ENCODE data around the gene CGB5. TPM values are rescaled to one million over a fixed set of nuclear protein-coding genes. Genes with fewer than 3 reads are reported as not detected.
"Not testable (repeated sequence)": the region's sequence is repeated elsewhere in the genome, so short reads cannot be mapped to it uniquely, and the experiment has no call there.

CGB5 gene
- not detected for total RNA-seq
- polyA plus RNA-seq = not detected

DNA sequence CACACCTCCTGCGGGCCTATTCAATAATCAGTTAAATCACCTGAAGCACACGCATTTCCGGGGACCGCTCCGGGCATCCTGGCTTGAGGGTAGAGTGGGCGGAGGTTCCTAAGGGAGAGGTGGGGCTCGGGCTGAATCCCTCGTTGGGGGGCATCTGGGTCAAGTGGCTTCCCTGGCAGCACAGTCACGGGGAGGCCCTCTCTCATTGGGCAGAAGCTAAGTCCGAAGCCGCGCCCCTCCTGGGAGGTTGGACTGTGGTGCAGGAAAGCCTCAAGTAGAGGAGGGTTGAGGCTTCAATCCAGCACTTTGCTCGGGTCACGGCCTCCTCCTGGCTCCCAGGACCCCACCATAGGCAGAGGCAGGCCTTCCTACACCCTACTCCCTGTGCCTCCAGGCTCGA lies at the start of gene CGB5:
Gene CGB5, plus strand, starts transcription at position 301 of the 400 bp plus-strand sequence. CDS start 362 bp downstream, outside the sequence.
- H3K27ac Mint-ChIP-seq; H3K27ac ChIP-seq (ENCODE audit: insufficient read depth, low read length, poor library complexity, severe bottlenecking); H3K4me3 Mint-ChIP-seq; DNase-seq; H3K36me3 ChIP-seq (ENCODE audit: control insufficient read depth, insufficient read depth, low read length); ATAC-seq (ENCODE audit: low read depth in 2 of 2); H3K4me1 ChIP-seq (ENCODE audit: control insufficient read depth, insufficient read depth, low read length, poor library complexity, severe bottlenecking); H3K27me3 ChIP-seq (ENCODE audit: control insufficient read depth, insufficient read depth, low read length); H3K9me3 ChIP-seq (ENCODE audit: control insufficient read depth in 2 of 2, low read length in 2 of 2); H3K27me3 Mint-ChIP-seq; H3K4me3 ChIP-seq (ENCODE audit: low read depth, low read length); H3K9me3 Mint-ChIP-seq; H3K36me3 Mint-ChIP-seq; H3K4me1 Mint-ChIP-seq: not testable (repeated sequence)

DNA sequence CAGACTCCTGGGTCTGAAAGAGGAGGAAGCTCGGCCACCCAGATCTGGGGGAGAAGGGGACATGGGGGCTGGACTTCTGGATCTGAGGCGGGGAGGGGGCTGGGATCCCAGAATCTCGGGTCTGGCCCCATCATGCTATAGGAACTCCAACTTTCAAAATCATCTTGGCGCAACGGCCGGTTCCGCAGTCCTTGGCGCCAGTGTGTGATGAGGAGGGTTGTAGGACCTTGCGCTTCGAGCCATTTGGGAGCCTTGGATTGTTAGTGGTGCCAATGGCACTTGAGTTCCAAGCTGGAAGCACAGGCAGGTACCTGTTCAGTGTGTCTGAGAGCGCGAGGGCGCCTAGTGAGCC lies 49.6 kb upstream of the CGB5 start:
- ATAC-seq (ENCODE audit: low read depth in 2 of 2) = no peak
- Histone ChIP-seq H3K4me3 (ENCODE audit: low read depth, low read length) (peak overlapping the region; percentile 85), H3K9me3 (ENCODE audit: control insufficient read depth in 2 of 2, low read length in 2 of 2) (no peaks in the 10 kb centered on the region), H3K4me1 (ENCODE audit: control insufficient read depth, insufficient read depth, low read length, poor library complexity, severe bottlenecking) (peaks cover 30% of the 10 kb centered on the region), H3K27me3 (ENCODE audit: control insufficient read depth, insufficient read depth, low read length) (no peaks in the 10 kb centered on the region), H3K36me3 (ENCODE audit: control insufficient read depth, insufficient read depth, low read length) (no peaks in the 10 kb centered on the region), H3K27ac (ENCODE audit: insufficient read depth, low read length, poor library complexity, severe bottlenecking) (peak overlapping the region; percentile 90)
- peaks cover 7% of the 10 kb centered on the region for H3K36me3 Mint-ChIP-seq
- peak overlapping the region; percentile 89 to 97 (median 94) for H3K4me3 Mint-ChIP-seq
- peak overlapping the region; percentile 97 to 99 (median 98) for H3K27ac Mint-ChIP-seq
- DNase-seq = no peak
- H3K27me3 Mint-ChIP-seq = no peaks in the 10 kb centered on the region
- H3K9me3 Mint-ChIP-seq = no peaks in the 10 kb centered on the region
- peaks cover 9 to 51% (median 34%) of the 10 kb centered on the region in 4 donors for H3K4me1 Mint-ChIP-seq

DNA sequence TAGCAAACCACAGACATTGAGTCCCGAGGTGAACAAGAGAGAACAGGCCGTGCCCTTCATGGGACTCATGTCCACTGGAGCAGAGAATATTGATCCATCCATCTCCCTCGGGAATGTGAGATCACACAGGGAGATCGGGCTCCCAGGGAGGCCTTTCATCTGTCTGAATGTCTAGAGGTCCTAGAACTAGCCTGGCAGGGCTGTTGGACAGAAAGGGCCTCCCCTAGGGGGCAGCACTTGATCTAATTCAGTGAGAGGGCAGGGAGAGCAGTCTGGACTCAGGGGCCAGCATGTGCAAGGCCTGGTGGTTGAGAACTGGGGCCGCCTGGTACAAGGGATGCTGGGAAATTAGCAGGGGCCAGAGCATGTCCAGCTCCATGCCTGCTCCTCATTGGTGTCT lies 45.7 kb upstream of the CGB5 start:
- no peaks in the 10 kb centered on the region for H3K9me3 ChIP-seq (ENCODE audit: control insufficient read depth in 2 of 2, low read length in 2 of 2)
- Mint-ChIP-seq H3K4me1 (peaks cover 5 to 37% (median 28%) of the 10 kb centered on the region in 4 donors), H3K9me3 (no peaks in the 10 kb centered on the region), H3K27ac (peak overlapping the region in 1 of 3 donors; percentile 65), H3K4me3 (peak overlapping the region in 2 of 4 donors; percentile 37 to 75), H3K27me3 (no peaks in the 10 kb centered on the region), H3K36me3 (peaks cover 7% of the 10 kb centered on the region)
- DNase-seq (peak in 2 of 3 donors; percentile 39 to 67), ATAC-seq (ENCODE audit: low read depth in 2 of 2) (no peak)
- H3K27ac ChIP-seq (ENCODE audit: insufficient read depth, low read length, poor library complexity, severe bottlenecking) = no peak overlapping the region
- H3K36me3 ChIP-seq (ENCODE audit: control insufficient read depth, insufficient read depth, low read length) = no peaks in the 10 kb centered on the region
- H3K27me3 ChIP-seq (ENCODE audit: control insufficient read depth, insufficient read depth, low read length) = no peaks in the 10 kb centered on the region
- no peak overlapping the region for H3K4me3 ChIP-seq (ENCODE audit: low read depth, low read length)
- H3K4me1 ChIP-seq (ENCODE audit: control insufficient read depth, insufficient read depth, low read length, poor library complexity, severe bottlenecking) = peaks cover 13% of the 10 kb centered on the region

DNA sequence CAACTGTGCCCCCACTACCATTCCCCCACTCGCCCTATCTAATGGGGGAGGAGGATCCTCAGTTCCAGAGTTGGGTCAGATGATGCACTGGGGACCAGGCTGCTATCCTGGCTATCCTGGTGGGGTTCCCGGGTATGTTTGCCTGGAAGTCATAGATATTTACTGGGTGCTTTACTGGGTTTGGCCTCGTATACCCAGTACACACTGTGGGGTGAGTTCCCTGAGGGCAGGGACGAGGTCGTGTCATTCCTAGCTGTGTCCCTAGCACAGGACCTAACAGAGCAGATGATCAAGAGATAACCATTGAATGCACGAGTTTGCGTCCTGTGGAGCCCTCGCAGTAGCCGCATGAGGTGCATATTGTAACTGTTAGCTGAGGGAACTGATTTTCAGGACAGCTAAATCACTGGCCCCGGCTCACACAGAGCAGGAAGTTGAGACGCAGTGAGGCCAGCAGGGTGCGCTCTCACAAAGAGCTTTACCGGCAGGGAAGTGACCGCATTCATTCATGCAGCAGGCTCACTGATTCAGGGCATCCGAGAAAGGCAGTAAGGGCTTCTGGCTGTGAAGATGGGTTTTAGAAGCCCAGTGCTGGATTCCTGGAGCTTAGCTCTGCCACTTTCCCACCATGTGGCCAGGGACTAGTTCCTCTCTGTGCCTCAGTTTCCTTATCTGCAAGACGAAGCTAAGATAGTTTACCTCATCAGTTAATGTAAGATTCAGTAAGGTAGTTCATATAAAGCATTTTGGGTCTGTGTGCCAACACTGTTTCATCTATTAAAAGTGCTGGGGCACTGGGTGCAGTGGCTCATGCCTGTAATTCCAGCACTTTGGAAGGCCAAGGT lies 43.9 kb upstream of the CGB5 start:
- peak overlapping the region in 1 of 3 donors; percentile 49 for H3K27ac Mint-ChIP-seq
- peaks cover 10% of the 10 kb centered on the region for H3K36me3 Mint-ChIP-seq
- no peaks in the 10 kb centered on the region for H3K27me3 Mint-ChIP-seq
- H3K27ac ChIP-seq (ENCODE audit: insufficient read depth, low read length, poor library complexity, severe bottlenecking) = no peak overlapping the region
- H3K4me1 Mint-ChIP-seq = peaks cover 5 to 24% (median 17%) of the 10 kb centered on the region in 4 donors
- H3K36me3 ChIP-seq (ENCODE audit: control insufficient read depth, insufficient read depth, low read length) = peaks cover 7% of the 10 kb centered on the region
- H3K9me3 ChIP-seq (ENCODE audit: control insufficient read depth in 2 of 2, low read length in 2 of 2) = no peaks in the 10 kb centered on the region
- peak overlapping the region in 2 of 4 donors; percentile 0 to 45 for H3K4me3 Mint-ChIP-seq
- no peaks in the 10 kb centered on the region for H3K9me3 Mint-ChIP-seq
- H3K27me3 ChIP-seq (ENCODE audit: control insufficient read depth, insufficient read depth, low read length) = no peaks in the 10 kb centered on the region
- ATAC-seq (ENCODE audit: low read depth in 2 of 2) (peak; percentile 79 to 82), DNase-seq (peak; percentile 35 to 78 (median 67))
- peaks cover 3% of the 10 kb centered on the region for H3K4me1 ChIP-seq (ENCODE audit: control insufficient read depth, insufficient read depth, low read length, poor library complexity, severe bottlenecking)
- H3K4me3 ChIP-seq (ENCODE audit: low read depth, low read length) = no peak overlapping the region

DNA sequence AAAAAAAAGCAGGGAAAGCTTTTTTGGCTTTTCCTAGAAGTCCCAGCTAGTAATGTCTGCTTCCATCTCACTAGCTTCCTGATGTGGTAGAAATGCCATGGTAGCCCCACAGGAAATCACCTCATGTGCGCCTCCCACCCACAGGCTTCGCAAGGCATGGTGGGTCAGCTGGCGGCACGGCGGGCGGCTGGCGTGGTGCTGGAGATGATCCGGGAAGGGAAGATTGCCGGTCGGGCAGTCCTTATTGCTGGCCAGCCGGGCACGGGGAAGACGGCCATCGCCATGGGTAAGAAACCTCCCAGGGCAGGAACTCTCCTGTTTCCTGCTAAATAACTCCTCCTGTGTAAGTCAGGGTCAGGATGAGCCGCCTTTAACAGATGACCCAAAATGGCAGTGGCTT lies 39.5 kb upstream of the CGB5 start:
- ATAC-seq (ENCODE audit: low read depth in 2 of 2) = no peak
- Histone ChIP-seq H3K36me3 (ENCODE audit: control insufficient read depth, insufficient read depth, low read length) (peaks cover 24% of the 10 kb centered on the region), H3K9me3 (ENCODE audit: control insufficient read depth in 2 of 2, low read length in 2 of 2) (no peaks in the 10 kb centered on the region), H3K4me3 (ENCODE audit: low read depth, low read length) (no peak overlapping the region), H3K4me1 (ENCODE audit: control insufficient read depth, insufficient read depth, low read length, poor library complexity, severe bottlenecking) (no peaks in the 10 kb centered on the region), H3K27me3 (ENCODE audit: control insufficient read depth, insufficient read depth, low read length) (no peaks in the 10 kb centered on the region), H3K27ac (ENCODE audit: insufficient read depth, low read length, poor library complexity, severe bottlenecking) (no peak overlapping the region)
- Mint-ChIP-seq H3K4me1 (peaks cover 0 to 8% (median 5%) of the 10 kb centered on the region in 4 donors), H3K4me3 (no peak overlapping the region), H3K27ac (no peak overlapping the region), H3K36me3 (peaks cover 16% of the 10 kb centered on the region), H3K9me3 (no peaks in the 10 kb centered on the region), H3K27me3 (no peaks in the 10 kb centered on the region)
- DNase-seq = no peak

DNA sequence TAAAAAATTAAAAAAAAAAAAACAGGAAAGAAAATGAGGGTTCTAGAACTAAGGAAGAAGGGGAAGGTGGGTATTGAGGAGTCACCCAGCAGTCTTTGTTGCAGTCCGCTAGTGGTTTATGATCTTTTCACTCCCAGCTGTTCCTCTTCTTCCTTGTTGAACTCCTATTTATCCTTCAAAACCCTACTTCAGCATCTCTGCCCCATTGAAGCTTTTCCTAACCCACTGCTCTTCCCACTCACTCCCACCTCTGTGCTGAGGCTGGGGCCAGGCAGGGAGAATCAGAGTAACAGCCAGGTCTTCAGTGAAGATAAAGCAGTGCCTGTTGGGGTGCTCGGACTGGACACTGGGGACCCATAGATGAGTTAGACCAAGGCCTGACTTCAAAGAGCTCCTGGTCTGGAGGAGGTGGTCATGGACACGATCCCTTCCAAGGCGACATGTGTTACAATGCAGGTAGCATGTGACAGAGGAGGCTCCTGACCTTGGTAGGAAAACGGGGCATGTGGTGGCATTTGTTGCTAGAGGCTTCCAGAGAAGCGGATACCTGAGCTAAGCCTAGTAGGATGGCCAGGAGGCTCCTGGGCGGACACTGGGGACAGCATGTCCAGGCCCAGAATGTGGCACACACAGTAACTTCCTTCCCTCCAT lies 38.6 kb upstream of the CGB5 start:
- Histone ChIP-seq H3K36me3 (ENCODE audit: control insufficient read depth, insufficient read depth, low read length) (peaks cover 28% of the 10 kb centered on the region), H3K27me3 (ENCODE audit: control insufficient read depth, insufficient read depth, low read length) (no peaks in the 10 kb centered on the region), H3K9me3 (ENCODE audit: control insufficient read depth in 2 of 2, low read length in 2 of 2) (no peaks in the 10 kb centered on the region), H3K4me3 (ENCODE audit: low read depth, low read length) (no peak overlapping the region), H3K4me1 (ENCODE audit: control insufficient read depth, insufficient read depth, low read length, poor library complexity, severe bottlenecking) (no peaks in the 10 kb centered on the region), H3K27ac (ENCODE audit: insufficient read depth, low read length, poor library complexity, severe bottlenecking) (no peak overlapping the region)
- ATAC-seq (ENCODE audit: low read depth in 2 of 2) (no peak), DNase-seq (no peak)
- Mint-ChIP-seq H3K9me3 (no peaks in the 10 kb centered on the region), H3K4me1 (peaks cover 0 to under 1% (median 0%) of the 10 kb centered on the region in 4 donors), H3K4me3 (no peak overlapping the region), H3K27ac (no peak overlapping the region), H3K27me3 (no peaks in the 10 kb centered on the region), H3K36me3 (peaks cover 13% of the 10 kb centered on the region)

DNA sequence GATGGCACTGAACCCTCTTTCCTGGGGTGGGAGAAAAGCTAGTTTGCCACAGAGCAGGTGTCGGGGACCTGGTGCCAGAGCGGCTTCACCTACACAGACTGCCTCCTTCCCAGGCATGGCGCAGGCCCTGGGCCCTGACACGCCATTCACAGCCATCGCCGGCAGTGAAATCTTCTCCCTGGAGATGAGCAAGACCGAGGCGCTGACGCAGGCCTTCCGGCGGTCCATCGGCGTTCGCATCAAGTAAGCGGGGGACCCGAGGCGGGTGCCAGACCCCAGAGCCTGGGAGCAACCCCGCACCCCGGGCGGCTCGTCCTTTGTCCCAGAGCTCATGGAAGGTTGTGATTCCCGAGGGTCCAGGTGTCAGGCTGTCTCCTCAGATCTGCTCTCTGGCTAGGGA lies 36.7 kb upstream of the CGB5 start:
- Mint-ChIP-seq H3K4me3 (no peak overlapping the region), H3K27me3 (no peaks in the 10 kb centered on the region), H3K36me3 (peaks cover 13% of the 10 kb centered on the region), H3K4me1 (no peaks in the 10 kb centered on the region), H3K9me3 (no peaks in the 10 kb centered on the region), H3K27ac (no peak overlapping the region)
- Histone ChIP-seq H3K36me3 (ENCODE audit: control insufficient read depth, insufficient read depth, low read length) (peaks cover 30% of the 10 kb centered on the region), H3K27me3 (ENCODE audit: control insufficient read depth, insufficient read depth, low read length) (no peaks in the 10 kb centered on the region), H3K4me1 (ENCODE audit: control insufficient read depth, insufficient read depth, low read length, poor library complexity, severe bottlenecking) (no peaks in the 10 kb centered on the region), H3K27ac (ENCODE audit: insufficient read depth, low read length, poor library complexity, severe bottlenecking) (no peak overlapping the region), H3K4me3 (ENCODE audit: low read depth, low read length) (no peak overlapping the region), H3K9me3 (ENCODE audit: control insufficient read depth in 2 of 2, low read length in 2 of 2) (no peaks in the 10 kb centered on the region)
- DNase-seq (no peak), ATAC-seq (ENCODE audit: low read depth in 2 of 2) (no peak)
